GM18498 (cell line): ENCODE measurements around the gene GAGE12F.
"Not testable (repeated sequence)": the region's sequence is repeated elsewhere in the genome, so short reads cannot be mapped to it uniquely, and the experiment has no call there.

Source experiments
- ATAC-seq: cut with Tn5 transposase; IDR thresholded peaks from one replicate; pipeline ENCODE4 v1.9.1; 2021; ENCODE audit warnings: mild to moderate bottlenecking, moderate library complexity; ENCODE audit not compliant: unreplicated experiment

The GAGE12F gene, protein sequence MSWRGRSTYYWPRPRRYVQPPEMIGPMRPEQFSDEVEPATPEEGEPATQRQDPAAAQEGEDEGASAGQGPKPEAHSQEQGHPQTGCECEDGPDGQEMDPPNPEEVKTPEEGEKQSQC

DNA sequence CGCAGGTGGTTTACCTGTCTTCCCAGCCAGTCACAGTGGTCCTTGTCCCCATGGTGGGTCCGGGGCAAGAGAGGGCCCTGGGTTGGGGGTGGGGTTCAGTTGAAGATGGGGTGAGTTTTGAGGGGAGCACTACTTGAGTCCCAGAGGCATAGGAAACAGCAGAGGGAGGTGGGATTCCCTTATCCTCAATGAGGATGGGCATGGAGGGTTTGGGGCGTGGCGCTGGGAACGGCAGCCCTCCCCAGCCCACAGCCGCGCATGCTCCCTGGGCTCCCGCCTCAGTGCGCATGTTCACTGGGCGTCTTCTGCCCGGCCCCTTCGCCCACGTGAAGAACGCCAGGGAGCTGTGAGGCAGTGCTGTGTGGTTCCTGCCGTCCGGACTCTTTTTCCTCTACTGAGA lies at the start of gene GAGE12F:
TSS of gene GAGE12F (plus strand) at position 301 of the 400 bp plus-strand sequence. CDS start 1,155 bp downstream, outside the sequence.
- not testable (repeated sequence) for ATAC-seq

GRCh38 chrX:49531877-49532276 lies 28.8 kb upstream of the GAGE12F start, which contains the start of gene GAGE12C:
TSS of gene GAGE12C (plus strand) at chrX:49532177. CDS start at chrX:49533332, 1,155 bp downstream.
- ATAC-seq: not testable (repeated sequence)

DNA sequence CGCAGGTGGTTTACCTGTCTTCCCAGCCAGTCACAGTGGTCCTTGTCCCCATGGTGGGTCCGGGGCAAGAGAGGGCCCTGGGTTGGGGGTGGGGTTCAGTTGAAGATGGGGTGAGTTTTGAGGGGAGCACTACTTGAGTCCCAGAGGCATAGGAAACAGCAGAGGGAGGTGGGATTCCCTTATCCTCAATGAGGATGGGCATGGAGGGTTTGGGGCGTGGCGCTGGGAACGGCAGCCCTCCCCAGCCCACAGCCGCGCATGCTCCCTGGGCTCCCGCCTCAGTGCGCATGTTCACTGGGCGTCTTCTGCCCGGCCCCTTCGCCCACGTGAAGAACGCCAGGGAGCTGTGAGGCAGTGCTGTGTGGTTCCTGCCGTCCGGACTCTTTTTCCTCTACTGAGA lies 19.2 kb upstream of the GAGE12F start, which contains the start of gene GAGE12D:
TSS of gene GAGE12D (plus strand) at position 301 of the 400 bp plus-strand sequence. CDS start 1,155 bp downstream, outside the sequence.
- ATAC-seq: not testable (repeated sequence)

DNA sequence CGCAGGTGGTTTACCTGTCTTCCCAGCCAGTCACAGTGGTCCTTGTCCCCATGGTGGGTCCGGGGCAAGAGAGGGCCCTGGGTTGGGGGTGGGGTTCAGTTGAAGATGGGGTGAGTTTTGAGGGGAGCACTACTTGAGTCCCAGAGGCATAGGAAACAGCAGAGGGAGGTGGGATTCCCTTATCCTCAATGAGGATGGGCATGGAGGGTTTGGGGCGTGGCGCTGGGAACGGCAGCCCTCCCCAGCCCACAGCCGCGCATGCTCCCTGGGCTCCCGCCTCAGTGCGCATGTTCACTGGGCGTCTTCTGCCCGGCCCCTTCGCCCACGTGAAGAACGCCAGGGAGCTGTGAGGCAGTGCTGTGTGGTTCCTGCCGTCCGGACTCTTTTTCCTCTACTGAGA lies 9.7 kb upstream of the GAGE12F start, which contains the start of gene GAGE12E:
TSS of gene GAGE12E (plus strand) at position 301 of the 400 bp plus-strand sequence. CDS start 1,155 bp downstream, outside the sequence.
- not testable (repeated sequence) for ATAC-seq

DNA sequence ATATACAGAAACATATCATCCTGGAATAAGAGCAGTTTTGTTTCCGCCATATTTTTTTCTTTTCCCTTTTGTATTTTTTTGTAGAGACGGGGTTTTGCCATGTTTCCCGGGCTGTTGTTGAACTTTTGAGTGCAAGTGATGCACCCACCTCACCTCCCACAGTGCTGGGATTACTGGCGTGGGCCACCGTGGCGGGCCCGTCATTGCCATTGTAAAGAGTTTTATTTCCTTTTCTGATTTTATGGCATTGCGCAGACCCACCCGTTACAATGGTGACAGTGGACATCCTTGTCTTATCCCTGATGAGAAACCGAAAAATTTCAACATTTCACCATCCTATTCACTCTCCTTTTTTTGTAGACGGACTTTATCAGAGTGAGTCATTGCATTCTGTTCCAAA lies 8.1 kb downstream of the GAGE12F start:
- ATAC-seq: not testable (repeated sequence)

- not testable (repeated sequence) for ATAC-seq
Measured at GRCh38 chrX:49569152-49569551, 8.5 kb downstream of the GAGE12F start.

DNA sequence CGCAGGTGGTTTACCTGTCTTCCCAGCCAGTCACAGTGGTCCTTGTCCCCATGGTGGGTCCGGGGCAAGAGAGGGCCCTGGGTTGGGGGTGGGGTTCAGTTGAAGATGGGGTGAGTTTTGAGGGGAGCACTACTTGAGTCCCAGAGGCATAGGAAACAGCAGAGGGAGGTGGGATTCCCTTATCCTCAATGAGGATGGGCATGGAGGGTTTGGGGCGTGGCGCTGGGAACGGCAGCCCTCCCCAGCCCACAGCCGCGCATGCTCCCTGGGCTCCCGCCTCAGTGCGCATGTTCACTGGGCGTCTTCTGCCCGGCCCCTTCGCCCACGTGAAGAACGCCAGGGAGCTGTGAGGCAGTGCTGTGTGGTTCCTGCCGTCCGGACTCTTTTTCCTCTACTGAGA lies 9.5 kb downstream of the GAGE12F start, which contains the start of gene GAGE12G:
TSS of gene GAGE12G (plus strand) at position 301 of the 400 bp plus-strand sequence. CDS start 1,155 bp downstream, outside the sequence.
- ATAC-seq: not testable (repeated sequence)

DNA sequence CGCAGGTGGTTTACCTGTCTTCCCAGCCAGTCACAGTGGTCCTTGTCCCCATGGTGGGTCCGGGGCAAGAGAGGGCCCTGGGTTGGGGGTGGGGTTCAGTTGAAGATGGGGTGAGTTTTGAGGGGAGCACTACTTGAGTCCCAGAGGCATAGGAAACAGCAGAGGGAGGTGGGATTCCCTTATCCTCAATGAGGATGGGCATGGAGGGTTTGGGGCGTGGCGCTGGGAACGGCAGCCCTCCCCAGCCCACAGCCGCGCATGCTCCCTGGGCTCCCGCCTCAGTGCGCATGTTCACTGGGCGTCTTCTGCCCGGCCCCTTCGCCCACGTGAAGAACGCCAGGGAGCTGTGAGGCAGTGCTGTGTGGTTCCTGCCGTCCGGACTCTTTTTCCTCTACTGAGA lies 19.0 kb downstream of the GAGE12F start, which contains the start of gene GAGE12H:
TSS of gene GAGE12H (plus strand) at position 301 of the 400 bp plus-strand sequence. CDS start 1,155 bp downstream, outside the sequence.
- ATAC-seq: not testable (repeated sequence)

GRCh38 chrX:49589196-49589595 lies 28.6 kb downstream of the GAGE12F start, which contains the start of gene GAGE2A:
TSS of gene GAGE2A (plus strand) at chrX:49589496. CDS start at chrX:49590651, 1,155 bp downstream.
- not testable (repeated sequence) for ATAC-seq

DNA sequence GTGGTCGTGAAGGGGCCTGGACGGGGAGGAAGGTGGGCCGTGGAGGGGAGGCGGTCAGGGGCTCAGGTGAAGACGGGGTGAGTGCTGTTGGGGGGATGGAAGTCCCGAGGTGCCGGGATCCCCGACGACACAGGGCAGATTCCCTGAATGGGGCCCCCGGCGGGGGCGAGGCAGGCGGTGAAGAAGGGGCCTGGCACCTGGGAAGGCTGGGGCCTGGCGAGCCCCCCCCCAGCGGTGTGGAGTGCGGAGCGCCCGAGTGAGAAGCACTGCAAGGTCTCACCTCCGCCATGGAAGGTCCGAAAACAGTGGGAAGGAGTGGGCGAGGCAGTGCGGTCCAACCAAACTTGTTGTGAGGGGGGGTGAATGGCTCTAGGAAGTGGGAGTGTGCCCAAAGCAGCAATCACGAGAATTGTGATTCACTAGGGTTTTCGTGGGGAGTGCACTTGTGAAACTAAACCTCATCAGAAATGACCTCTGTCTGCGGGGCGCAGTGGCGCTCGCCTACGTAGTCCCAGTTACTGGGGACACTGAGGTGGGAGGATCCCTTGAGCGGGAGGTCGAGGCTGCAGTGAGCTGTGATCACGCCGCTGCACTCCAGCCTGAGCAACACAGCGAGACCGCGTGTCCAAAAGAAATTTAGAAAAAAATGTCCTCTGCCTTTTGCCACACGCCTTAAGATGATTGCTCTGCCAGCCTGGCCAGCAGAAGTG lies 29.3 kb downstream of the GAGE12F start:
- ATAC-seq: not testable (repeated sequence)

DNA sequence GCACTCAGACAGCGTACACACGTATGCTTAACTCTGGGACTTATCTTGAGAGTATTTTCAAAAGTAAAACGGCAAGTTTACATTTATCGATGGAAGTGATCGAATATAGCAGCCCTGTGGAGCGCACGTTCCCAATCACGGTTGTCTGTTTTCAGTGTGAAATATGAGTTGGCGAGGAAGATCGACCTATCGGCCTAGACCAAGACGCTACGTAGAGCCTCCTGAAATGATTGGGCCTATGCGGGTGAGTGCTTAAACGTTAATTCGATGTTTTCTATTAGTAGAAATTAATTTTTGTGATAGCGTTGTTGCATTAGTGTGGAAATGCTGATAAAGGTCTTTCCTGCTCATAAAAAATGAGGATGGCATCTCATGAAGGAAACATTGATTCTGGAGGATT lies 29.8 kb downstream of the GAGE12F start:
- ATAC-seq: not testable (repeated sequence)

GRCh38 chrX:49598720-49599119 lies 38.1 kb downstream of the GAGE12F start, which contains the start of gene GAGE1:
TSS of gene GAGE1 (plus strand) at chrX:49599020. CDS start at chrX:49600175, 1,155 bp downstream.
- not testable (repeated sequence) for ATAC-seq

GRCh38 chrX:49610718-49611310 lies 50.2 kb downstream of the GAGE12F start:
- ATAC-seq: no peak
